Large intestine (tissue), 3 donors: ENCODE results near the gene TMEM79. TPM values are rescaled to one million over a fixed set of nuclear protein-coding genes. Genes with fewer than 3 reads are reported as not detected.

Experiments
- DNase-seq, 2 donors: peaks; one replicate each; pipeline versions ENCODE4 v3.0.0 to v3.0.0-alpha.2; 2013
- H3K27ac ChIP-seq: one replicate; pipeline ENCODE4 v1.5.1; 2013; ENCODE audit warnings: low read length
- H3K27me3 ChIP-seq: 2 replicates; pipeline ENCODE4 v1.6.1; 2013; ENCODE audit warnings: low read length; ENCODE audit not compliant: control insufficient read depth, insufficient read depth
- H3K36me3 ChIP-seq: 2 replicates; pipeline ENCODE4 v1.6.1; 2013; ENCODE audit warnings: low read length; ENCODE audit not compliant: control insufficient read depth, insufficient read depth
- H3K4me1 ChIP-seq: one replicate; pipeline ENCODE4 v1.6.1; 2013; ENCODE audit warnings: low read length; ENCODE audit not compliant: control insufficient read depth, insufficient read depth
- H3K4me3 ChIP-seq: one replicate; pipeline ENCODE4 v1.5.1; 2013; ENCODE audit warnings: low read length
- H3K9me3 ChIP-seq: one replicate; pipeline ENCODE4 v1.6.1; 2013; ENCODE audit warnings: mild to moderate bottlenecking, low read depth, low read length, moderate library complexity; ENCODE audit not compliant: control insufficient read depth
- whole genome bisulfite sequencing: methylation state at CpG from one replicate; pipeline ENCODE4 v1.1.5; 2013; ENCODE audit warnings: low lambda C conversion rate; ENCODE audit not compliant: insufficient coverage; 5-methylcytosine and 5-hydroxymethylcytosine counted together
- polyA plus RNA-seq: library from polyadenylated mRNA; unstranded; fragments of 120-200 nt; gene quantifications from one replicate; pipeline ENCODE4 v1.2.1, GENCODE V29; 2013

TMEM79 gene
- polyA plus RNA-seq, 1 donor = 7.3 TPM

DNA sequence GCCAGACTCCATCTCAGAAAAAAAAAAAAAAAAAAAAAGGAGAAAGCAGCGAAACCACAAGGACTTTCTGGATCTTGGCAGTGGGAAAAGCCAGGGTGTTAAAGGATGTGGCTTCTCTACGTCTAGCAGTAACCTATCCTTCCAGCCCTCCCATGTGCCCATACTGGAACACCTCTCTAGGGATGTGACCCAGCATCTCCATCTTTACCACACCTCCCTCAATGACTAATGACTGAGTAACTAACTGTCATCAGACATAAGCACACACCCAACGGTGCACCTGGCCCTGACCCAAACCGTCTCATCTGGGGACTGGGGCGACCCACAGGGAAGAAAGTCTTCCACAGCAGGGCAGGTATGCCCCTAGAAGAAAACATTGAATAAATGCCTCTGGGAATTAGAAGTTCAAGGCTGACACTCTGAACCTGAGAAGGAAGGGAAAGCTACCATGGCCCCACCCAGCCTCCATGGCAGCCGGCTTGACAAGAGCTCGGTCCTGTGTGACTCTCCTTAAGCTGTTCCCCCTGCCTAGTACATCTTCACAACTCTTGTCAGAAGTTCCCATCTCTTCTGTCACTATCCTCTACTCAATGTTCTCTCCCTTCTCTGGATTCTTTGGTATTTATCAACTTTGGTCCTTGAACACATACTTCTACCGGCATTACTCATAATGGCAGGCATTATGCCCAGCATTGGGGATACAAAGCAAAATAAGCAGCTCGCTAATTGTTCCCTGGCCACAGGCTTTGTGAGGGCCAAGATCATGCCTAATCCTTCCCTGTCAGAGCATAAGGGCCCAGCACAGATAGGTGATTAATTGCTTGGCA, 21.5 kb upstream of the TMEM79 start:
- Histone ChIP-seq H3K36me3 (peaks cover 90% of the 10 kb centered on the region), H3K9me3 (no peaks in the 10 kb centered on the region), H3K4me1 (no peaks in the 10 kb centered on the region), H3K27ac (no peak overlapping the region), H3K27me3 (no peaks in the 10 kb centered on the region), H3K4me3 (no peak overlapping the region)
- no CpG with 5 or more reads among the region's 9 CpGs for WGBS
- no peak for DNase-seq

DNA sequence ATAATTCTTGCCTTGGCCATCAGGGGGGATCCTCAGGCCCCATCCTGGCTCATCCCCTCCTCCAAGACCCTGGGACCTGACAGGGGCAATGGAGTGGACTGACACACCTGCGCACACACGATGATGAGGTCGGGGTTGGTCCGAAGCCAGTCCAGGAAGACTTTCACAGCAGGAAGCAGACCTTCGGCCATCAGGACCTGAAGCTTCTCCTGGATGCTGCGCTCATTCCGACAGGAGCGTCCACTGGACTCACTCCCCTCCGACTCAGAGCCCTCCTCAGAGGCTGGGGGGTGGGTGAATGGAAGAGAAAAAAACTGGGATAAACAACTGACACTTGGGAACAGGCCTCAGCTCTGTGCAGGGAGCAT, 20.9 kb upstream of the TMEM79 start:
- DNase-seq = no peak
- no peaks in the 10 kb centered on the region for H3K4me1 ChIP-seq
- no peak overlapping the region for H3K4me3 ChIP-seq
- H3K36me3 ChIP-seq = peaks cover 90% of the 10 kb centered on the region
- WGBS = no CpG with 5 or more reads among the region's 9 CpGs
- no peaks in the 10 kb centered on the region for H3K27me3 ChIP-seq
- H3K27ac ChIP-seq = no peak overlapping the region
- no peaks in the 10 kb centered on the region for H3K9me3 ChIP-seq

DNA sequence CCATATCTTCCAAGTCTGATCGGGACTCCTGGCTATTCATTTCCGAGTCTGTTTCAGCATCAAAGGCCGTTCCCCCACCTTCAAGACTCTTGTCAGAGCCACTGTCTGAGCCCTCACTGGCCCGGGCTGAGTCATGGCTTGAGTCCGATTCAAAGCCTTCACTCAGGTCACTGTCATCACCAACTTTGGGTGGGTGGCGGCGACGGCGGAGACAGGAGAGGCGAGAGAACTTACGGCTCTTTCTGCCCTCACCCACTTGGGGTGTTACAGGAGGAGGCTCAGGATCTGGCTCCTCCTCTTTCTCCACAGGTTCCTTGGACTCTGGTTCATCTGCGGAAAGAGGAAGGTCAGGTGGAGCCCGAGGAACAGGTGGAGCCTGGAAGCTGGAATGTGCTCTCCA, 18.1 kb upstream of the TMEM79 start:
- H3K36me3 ChIP-seq = peaks cover 79% of the 10 kb centered on the region
- H3K9me3 ChIP-seq = no peaks in the 10 kb centered on the region
- DNase-seq = no peak
- no peak overlapping the region for H3K27ac ChIP-seq
- WGBS = no CpG with 5 or more reads among the region's 13 CpGs
- no peak overlapping the region for H3K4me3 ChIP-seq
- no peaks in the 10 kb centered on the region for H3K27me3 ChIP-seq
- no peaks in the 10 kb centered on the region for H3K4me1 ChIP-seq

DNA sequence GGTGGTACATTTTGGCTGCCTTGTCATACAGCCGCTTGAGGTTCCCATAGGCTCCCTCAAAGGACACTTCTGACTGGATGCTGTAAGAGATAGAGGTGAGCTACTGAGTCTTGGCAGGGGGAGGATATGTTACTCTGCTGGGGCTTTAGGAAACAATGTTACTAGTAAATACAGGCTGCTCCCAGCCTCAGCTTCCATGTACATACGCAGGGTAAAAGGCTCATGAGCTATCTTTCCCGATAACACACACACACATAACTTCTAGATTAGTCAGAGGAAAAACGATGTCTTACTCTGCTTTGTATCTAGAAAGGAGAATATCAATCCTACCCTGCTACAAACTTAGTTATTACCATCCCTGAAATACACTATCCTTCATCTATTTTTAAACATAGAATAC, 15.8 kb upstream of the TMEM79 start:
- no peaks in the 10 kb centered on the region for H3K27me3 ChIP-seq
- no peak for DNase-seq
- H3K36me3 ChIP-seq = peaks cover 77% of the 10 kb centered on the region
- H3K27ac ChIP-seq = no peak overlapping the region
- WGBS = no CpG with 5 or more reads among the region's 4 CpGs
- no peak overlapping the region for H3K4me3 ChIP-seq
- no peaks in the 10 kb centered on the region for H3K9me3 ChIP-seq
- no peaks in the 10 kb centered on the region for H3K4me1 ChIP-seq

DNA sequence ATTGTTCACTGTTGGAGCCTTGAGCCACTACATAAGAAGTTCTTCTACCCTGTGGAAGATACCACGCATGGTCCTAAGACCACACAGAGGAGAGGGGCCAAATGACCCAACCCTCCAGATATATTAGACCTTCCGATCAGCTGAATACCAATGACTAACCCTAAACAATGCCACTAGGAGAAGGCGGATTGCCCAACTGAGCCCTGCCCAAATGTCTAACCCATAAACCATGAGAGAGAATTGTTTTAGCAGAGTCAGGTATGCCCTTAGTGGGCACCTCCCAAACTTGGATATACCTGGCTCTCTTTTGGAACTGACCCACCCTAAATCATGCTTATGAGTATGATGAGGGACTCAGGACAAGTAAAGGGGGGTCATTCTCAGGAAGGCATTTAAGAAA, 13.8 kb upstream of the TMEM79 start:
- peaks cover 83% of the 10 kb centered on the region for H3K36me3 ChIP-seq
- no peaks in the 10 kb centered on the region for H3K4me1 ChIP-seq

DNA sequence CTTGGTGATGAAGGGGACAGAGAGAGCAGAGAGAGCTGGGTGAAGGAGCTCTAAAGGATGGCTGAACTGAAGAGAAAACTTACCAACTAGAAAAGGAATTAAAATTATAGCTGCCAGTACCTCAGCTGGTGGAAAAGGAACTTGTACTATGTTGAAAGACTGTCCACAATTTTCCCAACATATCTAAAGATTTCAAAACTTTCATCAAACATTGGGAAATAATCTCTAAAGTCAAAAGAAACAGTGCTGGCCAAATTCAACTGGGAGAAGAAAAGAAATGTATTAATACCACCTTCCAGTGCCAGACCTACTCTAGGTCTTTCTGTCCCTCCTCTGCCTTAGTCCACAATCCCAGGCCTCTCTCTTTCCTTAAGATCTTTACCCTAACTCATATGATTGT, 7.6 kb upstream of the TMEM79 start:
- no peak for DNase-seq
- Histone ChIP-seq H3K36me3 (peaks cover 70% of the 10 kb centered on the region), H3K27ac (no peak overlapping the region), H3K4me1 (peaks cover 7% of the 10 kb centered on the region), H3K27me3 (no peaks in the 10 kb centered on the region), H3K4me3 (no peak overlapping the region), H3K9me3 (no peaks in the 10 kb centered on the region)

More for the DNA sequence above, 13.8 kb upstream of the TMEM79 start:
- Histone ChIP-seq H3K9me3 (no peaks in the 10 kb centered on the region), H3K27me3 (no peaks in the 10 kb centered on the region), H3K4me3 (no peak overlapping the region), H3K27ac (no peak overlapping the region)
- WGBS = no CpG with 5 or more reads among the region's 3 CpGs
- no peak for DNase-seq

DNA sequence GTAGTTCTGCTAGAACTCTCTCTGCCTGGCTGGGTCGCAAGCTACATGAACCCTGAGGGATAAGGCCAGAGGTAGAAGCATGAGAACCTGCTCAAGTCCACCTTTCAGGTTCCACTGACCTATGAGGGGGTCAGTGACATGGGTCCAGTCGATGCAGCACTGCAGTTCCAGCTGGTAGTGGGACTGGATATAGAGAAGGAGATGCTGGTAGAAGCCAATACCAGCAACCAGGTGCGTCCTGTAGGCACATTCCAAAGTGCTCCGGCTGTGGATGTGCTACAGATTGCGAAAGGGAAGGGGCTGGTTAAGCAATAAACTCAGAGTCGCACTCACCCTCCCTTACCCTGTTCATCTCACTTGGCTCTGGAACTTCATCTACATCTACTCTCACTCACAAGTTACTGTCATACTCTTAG, 7.2 kb upstream of the TMEM79 start:
- no peaks in the 10 kb centered on the region for H3K9me3 ChIP-seq
- H3K4me3 ChIP-seq = no peak overlapping the region
- H3K27ac ChIP-seq = no peak overlapping the region
- peaks cover 9% of the 10 kb centered on the region for H3K4me1 ChIP-seq
- WGBS = no CpG with 5 or more reads among the region's 6 CpGs
- no peak for DNase-seq
- peaks cover 66% of the 10 kb centered on the region for H3K36me3 ChIP-seq
- no peaks in the 10 kb centered on the region for H3K27me3 ChIP-seq

DNA sequence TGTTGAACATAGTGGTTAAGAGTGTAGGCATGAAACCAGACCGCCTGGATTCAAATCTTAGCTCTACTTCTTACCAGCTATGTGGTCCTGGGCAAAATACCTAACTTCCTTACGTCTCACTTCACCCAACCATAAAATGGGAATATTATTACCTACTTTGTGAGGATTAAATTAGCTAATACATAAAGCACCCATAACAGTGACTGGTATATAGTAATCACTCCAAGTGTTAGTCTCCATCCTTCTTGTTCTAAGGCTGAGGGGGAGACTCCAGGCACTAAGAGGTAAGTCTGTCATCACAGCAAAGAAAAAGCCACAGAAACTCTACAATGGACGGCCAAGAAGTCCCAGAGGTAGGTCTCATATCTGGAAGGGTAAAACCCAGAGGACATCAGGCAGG, 4.3 kb upstream of the TMEM79 start:
- H3K27me3 ChIP-seq = no peaks in the 10 kb centered on the region
- peaks cover 40% of the 10 kb centered on the region for H3K36me3 ChIP-seq
- no peak overlapping the region for H3K27ac ChIP-seq
- H3K4me3 ChIP-seq = no peak overlapping the region
- H3K4me1 ChIP-seq = peaks cover 23% of the 10 kb centered on the region
- no CpG with 5 or more reads among the region's 3 CpGs for WGBS
- DNase-seq = no peak
- no peaks in the 10 kb centered on the region for H3K9me3 ChIP-seq

DNA sequence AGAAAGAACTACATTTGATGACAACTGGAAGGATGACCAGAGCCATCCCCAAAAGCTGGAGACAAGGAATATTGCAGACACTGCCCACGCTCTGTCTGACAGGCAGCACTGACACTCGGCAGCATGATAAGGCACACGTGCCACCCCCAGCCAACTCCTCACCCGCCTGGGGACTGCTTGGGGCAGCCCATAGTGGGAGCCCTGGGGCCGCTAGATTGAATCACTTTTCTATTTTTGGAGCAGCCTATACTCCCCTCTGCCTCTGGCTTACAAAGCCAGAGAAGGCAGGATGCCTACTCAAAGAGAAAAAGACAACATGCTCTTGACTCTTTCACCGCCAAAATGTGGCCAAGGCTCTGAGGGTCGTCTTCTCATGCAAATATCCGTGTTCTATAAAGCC, 2.8 kb upstream of the TMEM79 start:
- no peak for DNase-seq
- H3K4me1 ChIP-seq = peaks cover 23% of the 10 kb centered on the region
- H3K27me3 ChIP-seq = no peaks in the 10 kb centered on the region
- H3K36me3 ChIP-seq = peaks cover 32% of the 10 kb centered on the region
- no peaks in the 10 kb centered on the region for H3K9me3 ChIP-seq
- WGBS = no CpG with 5 or more reads among the region's 8 CpGs
- no peak overlapping the region for H3K27ac ChIP-seq
- H3K4me3 ChIP-seq = peak overlapping the region; percentile 82

DNA sequence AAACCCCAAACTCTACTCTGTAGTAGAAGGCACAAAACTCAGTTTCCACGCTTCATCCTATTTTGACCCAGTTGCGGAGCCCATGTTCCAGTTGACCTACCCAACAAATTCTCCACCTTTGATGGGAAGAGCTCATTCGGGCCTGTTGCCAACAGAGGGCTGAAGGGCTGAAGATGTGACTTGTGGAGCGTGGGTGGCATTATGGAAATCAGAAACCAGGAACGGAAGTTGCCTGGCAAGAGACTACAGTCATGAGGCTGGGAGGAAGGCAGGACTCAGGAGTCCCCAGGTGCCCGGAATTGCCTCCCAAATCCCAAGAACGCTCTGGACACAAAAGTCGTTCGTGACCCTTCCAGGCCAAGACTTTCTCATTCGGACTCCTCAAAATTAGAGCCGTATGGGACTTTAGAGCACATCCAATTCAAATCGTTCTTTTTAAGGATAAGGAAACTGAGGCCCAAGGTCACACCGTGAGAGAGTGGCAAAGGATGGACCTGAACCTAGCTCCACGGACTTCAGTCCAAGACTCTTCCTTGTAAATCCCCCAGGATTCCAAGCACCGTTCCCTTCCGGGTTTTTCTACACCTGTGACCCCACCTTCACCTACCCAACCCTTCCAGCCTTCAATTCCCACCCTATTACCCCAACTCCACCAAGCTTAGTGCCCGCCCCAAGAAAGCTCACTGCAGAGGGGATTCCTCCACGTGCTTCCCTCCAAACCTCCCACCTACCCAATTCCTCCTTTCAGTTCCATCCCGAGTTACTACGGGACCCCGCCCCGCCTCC, 2.2 kb upstream of the TMEM79 start:
- Histone ChIP-seq H3K9me3 (no peaks in the 10 kb centered on the region), H3K4me1 (peaks cover 23% of the 10 kb centered on the region), H3K27ac (peak overlapping the region; percentile 80), H3K36me3 (peaks cover 26% of the 10 kb centered on the region), H3K4me3 (peak overlapping the region; percentile 82), H3K27me3 (no peaks in the 10 kb centered on the region)
- WGBS = 0% methylated on average over 2 of the region's 22 CpGs
- peak; percentile 58 to 88 for DNase-seq
